K562 (cell line): ENCODE measurements around the gene NT5C1A. TPM values are rescaled to one million over a fixed set of nuclear protein-coding genes. Genes with fewer than 3 reads are reported as not detected.

Experiments used
- ATAC-seq: fragments of 200-7000 bp; cut with Tn5 transposase; 3 replicates; pipeline ENCODE4 v1.9.1; 2020; ENCODE audit warnings: moderate library complexity
- BruUV-seq: library from RNA; stranded (reverse); fragments of 400-500 nt; replicated peaks from 2 replicates; lab custom pipeline; 2021; lab: Mats Ljungman, UMichigan
- CTCF ChIA-PET: fragments of 300-600 bp; formaldehyde crosslinking; extraction: SDS; loops from one replicate; lab custom pipeline; 2021; ENCODE audit warnings: low intra/inter-chr PET ratio; lab: Yijun Ruan, JAX
- POLR2A ChIA-PET: fragments of 300-600, 350-650 bp; sonication (Branson Sonifier 250); formaldehyde crosslinking; extraction: SDS; loops from one replicate; lab custom pipeline; 2021; ENCODE audit warnings: antibody characterized with exemption, inconsistent platforms; lab: Yijun Ruan, JAX
- DNase-seq, 4 experiments: peaks; one replicate each; pipeline versions ENCODE4 v3.0.0 to v3.0.0-alpha.2; 2011 to 2018; ENCODE audit warnings: low spot score in 3 of 4, mixed read lengths in 3 of 4; ENCODE audit errors: extremely low read depth in 1 of 4
- FAIRE-seq: peaks from 2 replicates; lab custom pipeline; 2011; peaks lifted over from hg19 to GRCh38; lab: Jason Lieb, UNC
- H2AFZ ChIP-seq: 2 replicates; pipeline ENCODE4 v1.6.0; 2011; ENCODE audit warnings: low read depth, low read length, control low read depth, inconsistent platforms
- H3K27ac ChIP-seq: fragments of 200-600 bp; 3 replicates; pipeline ENCODE4 v1.8.0; 2011; ENCODE audit warnings: low read depth, mild to moderate bottlenecking, control low read depth, inconsistent platforms, low read length, moderate library complexity, mixed read lengths; ENCODE audit errors: extremely low read depth
- H3K27me3 ChIP-seq, 2 experiments: fragments of 300-600 bp in 1 of 2; 2 replicates in 1 of 2; 3 replicates in 1 of 2; pipeline versions ENCODE4 v1.6.0 to v1.8.0; 2011; ENCODE audit warnings: inconsistent platforms in 2 of 2, low read length in 2 of 2, mild to moderate bottlenecking in 1 of 2, mixed read lengths in 1 of 2, moderate library complexity in 1 of 2; ENCODE audit not compliant: control insufficient read depth in 2 of 2, insufficient read depth in 2 of 2
- H3K36me3 ChIP-seq: fragments of 300-600 bp; 3 replicates; pipeline ENCODE4 v1.8.0; 2011; ENCODE audit warnings: mild to moderate bottlenecking, low read length, inconsistent platforms; ENCODE audit not compliant: control insufficient read depth, insufficient read depth
- H3K4me1 ChIP-seq, 2 experiments: fragments of 200-600 bp in 1 of 2; replicated peaks in 1 of 2; 2 replicates in 1 of 2; 3 replicates in 1 of 2; pipeline versions ENCODE4 v1.5.1 to v1.8.0; 2011; ENCODE audit warnings: inconsistent platforms in 2 of 2, low read length in 2 of 2, mild to moderate bottlenecking in 1 of 2, mixed read lengths in 1 of 2, moderate library complexity in 1 of 2; ENCODE audit not compliant: control insufficient read depth in 2 of 2, insufficient read depth in 2 of 2
- H3K4me2 ChIP-seq: 2 replicates; pipeline ENCODE4 v1.6.1; 2011; ENCODE audit warnings: low read length, control low read depth, inconsistent platforms, mixed read lengths; ENCODE audit not compliant: insufficient read depth
- H3K4me3 ChIP-seq: fragments of 200-600 bp; sonication (generic), shearing (Covaris generic); 2 replicates; pipeline ENCODE4 v1.5.1; 2016; ENCODE audit warnings: control low read depth, inconsistent platforms
- H3K79me2 ChIP-seq: fragments of 200-600 bp; 3 replicates; pipeline ENCODE4 v1.8.0; 2011; ENCODE audit warnings: low read length, inconsistent platforms; ENCODE audit not compliant: control insufficient read depth, insufficient read depth
- H3K9ac ChIP-seq, 2 experiments: 2 replicates each; pipeline versions ENCODE4 v1.6.0 to v1.6.1; 2011; ENCODE audit warnings: low read depth in 2 of 2, low read length in 2 of 2, control low read depth in 1 of 2, inconsistent platforms in 1 of 2, mild to moderate bottlenecking in 1 of 2, mixed read lengths in 1 of 2; ENCODE audit not compliant: insufficient read depth in 1 of 2
- H3K9me1 ChIP-seq: one replicate; pipeline ENCODE4 v1.6.0; 2011; ENCODE audit warnings: inconsistent platforms, mild to moderate bottlenecking, low read length, moderate library complexity; ENCODE audit not compliant: control insufficient read depth, insufficient read depth
- H3K9me3 ChIP-seq: replicated peaks from 2 replicates; pipeline ENCODE4 v1.5.1; 2011; ENCODE audit warnings: low read depth, low read length, inconsistent platforms; ENCODE audit not compliant: control insufficient read depth, insufficient read depth
- H4K20me1 ChIP-seq: replicated peaks from 2 replicates; pipeline ENCODE4 v1.6.1; 2011; ENCODE audit warnings: low read length, inconsistent platforms, mixed read lengths; ENCODE audit not compliant: control insufficient read depth, insufficient read depth
- BMI1 ChIP-seq: fragments of 150-350 bp; IDR thresholded peaks from 2 replicates; pipeline ENCODE4 v1.6.1; 2014; ENCODE audit warnings: low read length
- ETV5 ChIP-seq: sonication (generic); formaldehyde crosslinking; IDR thresholded peaks from 2 replicates; pipeline ENCODE4 v1.4.0; 2020; ENCODE audit warnings: low read depth, mild to moderate bottlenecking, missing genetic modification reagents
- IFI16 ChIP-seq: fragments of 250-450 bp; sonication (Bioruptor Pico); IDR thresholded peaks from 2 replicates; pipeline ENCODE4 v2.1.2; 2022; ENCODE audit warnings: mild to moderate bottlenecking, inconsistent platforms
- MBD2 ChIP-seq: sonication (generic); IDR thresholded peaks from 2 replicates; pipeline ENCODE4 v1.6.1; 2016; ENCODE audit warnings: low read depth, borderline replicate concordance
- MYNN ChIP-seq, 2 experiments: sonication (generic); formaldehyde crosslinking in 1 of 2; IDR thresholded peaks; 2 replicates each; pipeline versions ENCODE4 v1.5.0 to v1.6.1; 2016 to 2020; ENCODE audit warnings: antibody characterized with exemption in 1 of 2, missing genetic modification reagents in 1 of 2
- RBM34 ChIP-seq: fragments of 200-400 bp; formaldehyde crosslinking; IDR thresholded peaks from 2 replicates; pipeline ENCODE4 v1.6.1; 2018; ENCODE audit warnings: low read length, borderline replicate concordance; ENCODE audit not compliant: insufficient read depth
- TRIM28 ChIP-seq: fragments of 450-650 bp; IDR thresholded peaks from 2 replicates; pipeline ENCODE4 v1.6.1; 2017
- USF2 ChIP-seq: sonication (generic); formaldehyde crosslinking; IDR thresholded peaks from 2 replicates; pipeline ENCODE4 v1.5.0; 2020; ENCODE audit warnings: missing genetic modification reagents
- XRCC4 ChIP-seq: IDR thresholded peaks from one replicate; pipeline ENCODE4 v1.6.1; 2011; ENCODE audit not compliant: insufficient read depth, insufficient read length; ENCODE audit errors: extremely low read depth
- ZBTB7A ChIP-seq: IDR thresholded peaks from 2 replicates; pipeline ENCODE4 v1.6.1; 2011; ENCODE audit warnings: low read depth, mild to moderate bottlenecking, low read length, moderate library complexity, borderline replicate concordance; ENCODE audit not compliant: control insufficient read depth
- ZC3H11A ChIP-seq: IDR thresholded peaks from 2 replicates; pipeline ENCODE4 v1.6.1; 2012; ENCODE audit warnings: low read depth, low read length, improper control_type of control experiment
- ZNF277 ChIP-seq: fragments of 250-450 bp; sonication (Bioruptor Pico); IDR thresholded peaks from 2 replicates; pipeline ENCODE4 v1.8.0; 2022; ENCODE audit warnings: inconsistent platforms, mild to moderate bottlenecking, moderate library complexity, borderline replicate concordance
- ZNF609 ChIP-seq: sonication (generic); formaldehyde crosslinking; IDR thresholded peaks from 2 replicates; pipeline ENCODE4 v1.8.1; 2023; ENCODE audit warnings: missing genetic modification reagents, mild to moderate bottlenecking, borderline replicate concordance
- WGBS: fragments of 100-300 bp; shearing (Covaris generic); methylation state at CpG from one replicate; pipeline ENCODE4 v1.1.6; 2016; ENCODE audit warnings: low coverage, mixed read lengths; ENCODE audit not compliant: insufficient coverage; ENCODE audit errors: missing lambda C conversion rate; 5-methylcytosine and 5-hydroxymethylcytosine counted together
- in situ Hi-C: fragments of 300-500 bp; cut with MboI; formaldehyde crosslinking; loops from 4 replicates; pipeline ENCODE4 v1.15.0; 2018; ENCODE audit warnings: inconsistent platforms, mixed read lengths
- intact Hi-C: fragments of 100-400 bp; cut with micrococcal nuclease; formaldehyde crosslinking; loops from 2 replicates; pipeline ENCODE4 v1.14.2; 2022
- polyA plus RNA-seq, 8 experiments: library from polyadenylated mRNA; depleted of rRNA in 4 of 8; stranded (reverse) in 5 of 8; unstranded in 3 of 8; fragments of >200 nt; fragmentation: Nextera tagmentation in 2 of 8; fragmentation: Illumina TruSeq in 1 of 8; extraction: Ambion mirVana in 2 of 8; extraction: Trizol in 1 of 8; gene quantifications; 2 replicates each; pipeline versions ENCODE4 v1.2.1 to v1.2.3, GENCODE V29; 2011 to 2014; ENCODE audit warnings: inconsistent platforms in 1 of 8, missing spikeins in 1 of 8
- total RNA-seq, 7 experiments: library from RNA; depleted of rRNA in 6 of 7; stranded (reverse); fragments of >200 nt in 6 of 7; fragmentation: Illumina TruSeq in 2 of 7; extraction: Trizol in 2 of 7; gene quantifications; 2 replicates each; pipeline versions ENCODE4 v1.2.1 to v1.2.3, GENCODE V29; 2011 to 2021; ENCODE audit warnings: low replicate concordance in 1 of 7

The NT5C1A gene
- total and polyA plus RNA-seq, 9 of the 15 experiments (the other 6 are each of a cell fraction or from before 2014, with no cell fraction given): not detected

- BruUV-seq: no TSS peak
- intact Hi-C loops: no loop called here
- WGBS: 40% methylated on average over 7 of the region's 7 CpGs
- Histone ChIP-seq H3K27me3 (peaks cover 3 to 22% of the 10 kb centered on the region in 2 experiments; a peak in 4 of 5 replicates), H3K9ac (no peak overlapping the region), H2AFZ (no peak overlapping the region), H3K27ac (no peak overlapping the region), H3K9me1 (no peaks in the 10 kb centered on the region), H3K9me3 (no peaks in the 10 kb centered on the region), H3K36me3 (no peaks in the 10 kb centered on the region), H3K4me3 (no peak overlapping the region), H3K79me2 (no peaks in the 10 kb centered on the region), H3K4me2 (no peak overlapping the region), H3K4me1 (peaks cover 7% of the 10 kb centered on the region in 2 experiments; a peak in 2 of 5 replicates), H4K20me1 (no peaks in the 10 kb centered on the region)
- no peak for TF ChIP-seq ZC3H11A
- TF ChIP-seq XRCC4: no peak
- no peak for TF ChIP-seq MYNN (IDR thresholded peaks at IDR 0.05)
- no peak for TF ChIP-seq MYNN (CRISPR knock-in tag; IDR thresholded peaks at IDR 0.05)
- no peak for TF ChIP-seq MBD2
- TF ChIP-seq ZBTB7A: no peak
- no peak for TF ChIP-seq USF2 (CRISPR knock-in tag)
- no peak for TF ChIP-seq IFI16 (CRISPR knock-in tag)
- no peak for TF ChIP-seq ZNF277 (CRISPR knock-in tag)
- TF ChIP-seq RBM34: no peak
- no peak for TF ChIP-seq ZNF609
- no peak for TF ChIP-seq TRIM28
- TF ChIP-seq ETV5 (CRISPR knock-in tag): no peak
- no peak for TF ChIP-seq BMI1
- FAIRE-seq: no peak
- ChIA-PET POLR2A (interaction anchor here (1.0 to 1.5 kb wide), 2 partner anchors 13 to 82 kb away, joined by 3 read pairs; no protein-coding TSS in a partner anchor), CTCF (interaction anchor here (1.1 to 4.1 kb wide), 3 partner anchors 15 to 66 kb away, joined by 3 to 37 read pairs (median 9); partner anchors contain the start of gene HEYL)
- ATAC-seq: no peak
- DNase-seq: no peak
- in situ Hi-C loops: no loop called here
Observed at GRCh38 chr1:39654291-39654690, 17.6 kb downstream of the NT5C1A start.
